ENCODE results near the gene BDH1.

The BDH1 gene

GRCh38 chr3:197460639-197461038 lies 95.1 kb downstream of the BDH1 start:
- DNase-seq (ENCODE audit: low read depth in 2 of 2): no peak

- no peak for DNase-seq (ENCODE audit: low read depth in 2 of 2)
These were observed 95.8 kb downstream of the BDH1 start for GRCh38 chr3:197460002-197460401.
